GM18502 (cell line): ENCODE results near the gene CCDC172.

ENCODE experiments used
- ATAC-seq: cut with Tn5 transposase; IDR thresholded peaks from one replicate; pipeline ENCODE4 v1.9.1; 2021; ENCODE audit warnings: mild to moderate bottlenecking; ENCODE audit not compliant: unreplicated experiment, poor library complexity

The CCDC172 gene

GRCh38 chr10:116421815-116422214 lies 97.6 kb downstream of the CCDC172 start:
- no peak for ATAC-seq

- no peak for ATAC-seq
Observed at GRCh38 chr10:116427671-116428070, 103.4 kb downstream of the CCDC172 start, which contains the start of gene PNLIPRP3. PNLIPRP3 (plus strand) TSS chr10:116427847; CDS start chr10:116428013, 166 bp downstream.

GRCh38 chr10:116429288-116429977 lies 105.2 kb downstream of the CCDC172 start:
- no peak for ATAC-seq
